Upper lobe of left lung (tissue), 6 donors: ENCODE measurements around the gene QRICH1. TPM values are rescaled to one million over a fixed set of nuclear protein-coding genes. Genes with fewer than 3 reads are reported as not detected.
A peak's percentile ranks its signal among the peaks of the same experiment; 100 is the strongest.

Source experiments
- ATAC-seq, 2 donors: fragments of 200-7000 bp; cut with Tn5 transposase; one replicate each; pipeline ENCODE4 v1.9.1; 2022; ENCODE audit warnings: mild to moderate bottlenecking in 2 of 2, moderate library complexity in 2 of 2; ENCODE audit not compliant: low FRiP score in 2 of 2
- DNase-seq, 2 donors: peaks; one replicate each; pipeline ENCODE4 v3.0.0-alpha.2; 2019 to 2020
- H3K27ac ChIP-seq, 4 donors: fragments of 200-600 bp; sonication (generic); one replicate each; pipeline ENCODE4 v1.5.1; 2016 to 2019
- H3K27me3 ChIP-seq, 4 donors: fragments of 200-600 bp; sonication (generic); one replicate each; pipeline ENCODE4 v1.5.1; 2017 to 2019
- H3K36me3 ChIP-seq, 4 donors: fragments of 200-600 bp; sonication (generic); one replicate each; pipeline ENCODE4 v1.5.1; 2016 to 2019
- H3K4me1 ChIP-seq, 4 donors: fragments of 200-600 bp; sonication (generic); one replicate each; pipeline ENCODE4 v1.5.1; 2018 to 2019
- H3K4me3 ChIP-seq, 4 donors: fragments of 200-600 bp; sonication (generic); one replicate each; pipeline ENCODE4 v1.5.1; 2017 to 2019; ENCODE audit warnings: mild to moderate bottlenecking in 2 of 4, moderate library complexity in 1 of 4
- H3K9me3 ChIP-seq, 4 donors: fragments of 200-600 bp; sonication (generic); one replicate each; pipeline ENCODE4 v1.5.1; 2018 to 2019
- CTCF ChIP-seq, 6 experiments: fragments of 450-650 bp in 4 of 6; fragments of 200-600 bp in 2 of 6; sonication (generic) in 2 of 6; IDR thresholded peaks; one replicate each; pipeline ENCODE4 v1.5.1; 2016 to 2019; ENCODE audit warnings: antibody characterized with exemption in 6 of 6
- EP300 ChIP-seq, 4 donors: sonication (generic); formaldehyde crosslinking; IDR thresholded peaks; one replicate each; pipeline ENCODE4 v1.5.1; 2017; ENCODE audit warnings: antibody characterized with exemption in 4 of 4, control low read depth in 2 of 4
- POLR2A ChIP-seq, 4 donors: fragments of 450-650 bp; IDR thresholded peaks; one replicate each; pipeline ENCODE4 v1.5.1; 2016 to 2017; ENCODE audit warnings: antibody characterized with exemption in 4 of 4, mild to moderate bottlenecking in 2 of 4
- POLR2AphosphoS5 ChIP-seq, 2 donors: sonication (generic); formaldehyde crosslinking; IDR thresholded peaks; one replicate each; pipeline ENCODE4 v1.5.1; 2017; ENCODE audit warnings: antibody characterized with exemption in 2 of 2
- WGBS, 2 donors: methylation state at CpG; one replicate each; pipeline ENCODE4 v1.1.5; 2017 to 2018; 5-methylcytosine and 5-hydroxymethylcytosine counted together
- total RNA-seq, 6 donors: library from RNA; depleted of rRNA in 4 of 6; stranded (reverse); fragments of >200 nt in 4 of 6; gene quantifications; one replicate each; pipeline versions ENCODE4 v1.1.0 to v1.2.1, GENCODE V29; 2016 to 2021
- donor health status: DM: no; HTN: no; CAD: no; lungs with moderate emphysema.
- donor health status: DM: no; HTN: yes; CAD: no; lungs with severe emphysema.

QRICH1 gene
- total RNA-seq, 6 donors from 2014 or later, result 65.6 to 145 (median 74.2) TPM

GRCh38 chr3:49057268-49057667 is 36.6 kb downstream of the QRICH1 start:
- H3K36me3 ChIP-seq, result peaks cover 12 to 85% (median 58%) of the 10 kb centered on the region in 4 donors
- no peak overlapping the region for H3K4me3 ChIP-seq
- H3K27me3 ChIP-seq, result no peaks in the 10 kb centered on the region
- ATAC-seq (no peak), DNase-seq (peak in 1 of 2 donors; percentile 64)
- H3K4me1 ChIP-seq, result no peaks in the 10 kb centered on the region
- H3K27ac ChIP-seq, result peak overlapping the region in 1 of 4 donors; percentile 1
- H3K9me3 ChIP-seq, result no peaks in the 10 kb centered on the region
- WGBS, 2 donors, result 96 to 97% methylated on average over 5 to 10 of the region's 10 CpGs
- TF ChIP-seq CTCF (IDR thresholded peaks at IDR 0.05) (no peak), POLR2AphosphoS5 (IDR thresholded peaks at IDR 0.05) (no peak)

GRCh38 chr3:49054344-49054862 is 39.5 kb downstream of the QRICH1 start:
- H3K27me3 ChIP-seq, result no peaks in the 10 kb centered on the region
- peaks cover 12 to 85% (median 57%) of the 10 kb centered on the region in 4 donors for H3K36me3 ChIP-seq
- no peak for ATAC-seq
- H3K9me3 ChIP-seq, result no peaks in the 10 kb centered on the region
- DNase-seq, result no peak
- no peak overlapping the region for H3K27ac ChIP-seq
- TF ChIP-seq POLR2A (IDR thresholded peaks at IDR 0.05), result no peak
- TF ChIP-seq POLR2AphosphoS5 (IDR thresholded peaks at IDR 0.05), result no peak
- no peak for TF ChIP-seq EP300 (IDR thresholded peaks at IDR 0.05)
- TF ChIP-seq CTCF (IDR thresholded peaks at IDR 0.05), result no peak
- H3K4me3 ChIP-seq, result no peak overlapping the region
- WGBS, 2 donors, result 95 to 100% methylated on average over 2 of the region's 2 CpGs
- no peaks in the 10 kb centered on the region for H3K4me1 ChIP-seq

GRCh38 chr3:49053543-49053942 is 40.3 kb downstream of the QRICH1 start:
- 58 to 60% methylated on average over 1 of the region's 1 CpG for WGBS, 2 donors
- DNase-seq (no peak), ATAC-seq (no peak)
- Histone ChIP-seq H3K9me3 (no peaks in the 10 kb centered on the region), H3K27ac (no peak overlapping the region), H3K4me1 (no peaks in the 10 kb centered on the region), H3K27me3 (no peaks in the 10 kb centered on the region), H3K36me3 (peaks cover 12 to 81% (median 55%) of the 10 kb centered on the region in 4 donors), H3K4me3 (no peak overlapping the region)
- TF ChIP-seq CTCF (IDR thresholded peaks at IDR 0.05), result no peak

GRCh38 chr3:49035281-49035680 is 58.6 kb downstream of the QRICH1 start:
- H3K36me3 ChIP-seq, result peaks cover 18 to 84% (median 46%) of the 10 kb centered on the region in 4 donors
- ATAC-seq (no peak), DNase-seq (no peak)
- no peak for TF ChIP-seq POLR2A (IDR thresholded peaks at IDR 0.05)
- no peak for TF ChIP-seq EP300 (IDR thresholded peaks at IDR 0.05)
- TF ChIP-seq POLR2AphosphoS5 (IDR thresholded peaks at IDR 0.05), result no peak
- no peak for TF ChIP-seq CTCF (IDR thresholded peaks at IDR 0.05)
- no peaks in the 10 kb centered on the region for H3K4me1 ChIP-seq
- WGBS, 2 donors, result 90 to 91% methylated on average over 3 of the region's 3 CpGs
- no peaks in the 10 kb centered on the region for H3K9me3 ChIP-seq
- H3K27ac ChIP-seq, result no peak overlapping the region
- H3K4me3 ChIP-seq, result no peak overlapping the region
- H3K27me3 ChIP-seq, result no peaks in the 10 kb centered on the region

GRCh38 chr3:49034650-49035049 is 59.2 kb downstream of the QRICH1 start:
- Histone ChIP-seq H3K4me1 (peaks cover 0 to 3% (median 0%) of the 10 kb centered on the region in 4 donors), H3K27me3 (no peaks in the 10 kb centered on the region), H3K9me3 (no peaks in the 10 kb centered on the region), H3K27ac (no peak overlapping the region), H3K36me3 (peaks cover 18 to 85% (median 46%) of the 10 kb centered on the region in 4 donors), H3K4me3 (no peak overlapping the region)
- DNase-seq, result no peak
- 95 to 96% methylated on average over 2 of the region's 2 CpGs for WGBS, 2 donors
- ATAC-seq, result no peak
- no peak for TF ChIP-seq EP300 (IDR thresholded peaks at IDR 0.05)
- no peak for TF ChIP-seq CTCF (IDR thresholded peaks at IDR 0.05)
- no peak for TF ChIP-seq POLR2AphosphoS5 (IDR thresholded peaks at IDR 0.05)
- TF ChIP-seq POLR2A (IDR thresholded peaks at IDR 0.05), result no peak
